Measurements from ENCODE around the gene LIN37.

The LIN37 gene

DNA sequence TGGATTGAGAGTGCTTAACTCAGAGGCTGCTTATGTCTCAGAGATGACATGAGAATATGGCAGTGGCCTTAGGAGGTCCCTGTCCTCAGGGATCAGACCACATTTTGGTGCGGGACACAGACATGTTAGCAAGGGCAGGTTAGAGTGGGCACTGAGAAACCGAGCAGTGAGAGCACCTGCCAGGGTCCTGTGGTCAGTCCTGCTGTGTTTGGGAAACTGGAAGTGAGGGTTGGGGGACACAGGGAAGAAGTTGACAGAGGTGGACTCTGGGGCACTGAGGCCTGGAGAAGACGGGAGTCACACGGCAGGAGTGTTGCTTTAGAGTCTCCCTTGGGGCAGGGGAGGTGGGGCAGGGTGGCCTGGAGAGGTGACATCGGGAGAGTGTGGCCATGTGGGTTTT is 13.5 kb upstream of the LIN37 start:
- no peak for DNase-seq

DNA sequence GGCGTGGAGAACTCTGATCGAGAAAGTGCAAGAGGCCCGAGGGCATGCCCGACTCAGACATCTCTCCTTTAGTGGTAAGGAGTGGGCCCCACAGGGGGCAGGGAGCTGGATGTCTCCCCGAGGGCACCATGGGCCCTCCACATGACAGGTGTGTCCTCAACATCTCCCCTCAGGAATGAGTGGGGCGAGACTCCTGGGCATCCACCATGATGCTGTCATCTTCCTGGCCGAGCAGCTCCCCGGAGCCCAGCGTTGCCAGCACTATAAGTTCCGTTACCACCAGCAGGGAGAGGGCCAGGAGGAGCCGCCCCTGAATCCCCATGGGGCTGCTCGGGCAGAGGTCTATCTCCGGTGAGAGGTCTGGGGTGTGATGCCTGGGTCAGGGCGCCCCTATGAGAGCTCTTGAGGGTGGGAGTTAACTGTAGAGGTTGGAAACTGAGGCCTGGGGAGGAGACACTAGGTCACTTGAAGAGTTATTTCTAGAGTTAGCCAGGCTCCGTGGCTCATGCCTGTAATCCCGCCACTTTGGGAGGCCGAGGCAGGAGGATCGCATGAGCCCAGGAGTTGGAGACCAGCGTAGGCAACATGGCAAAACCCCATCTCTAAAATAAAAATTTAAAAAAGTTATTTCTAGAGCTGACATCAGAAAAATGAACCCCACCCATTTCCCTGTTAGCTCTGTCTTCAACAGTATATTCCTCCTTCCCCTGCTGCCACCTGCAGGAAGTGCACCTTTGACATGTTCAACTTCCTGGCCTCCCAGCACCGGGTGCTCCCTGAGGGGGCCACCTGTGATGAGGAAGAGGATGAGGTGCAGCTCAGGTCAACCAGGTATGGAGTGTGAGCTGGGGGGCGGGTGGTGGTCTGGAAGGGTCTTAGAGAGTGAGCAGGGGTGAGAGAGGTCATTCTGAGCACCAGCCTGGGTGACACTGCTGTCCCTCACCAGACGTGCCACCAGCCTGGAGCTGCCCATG is 11.2 kb upstream of the LIN37 start:
- DNase-seq = no peak

DNA sequence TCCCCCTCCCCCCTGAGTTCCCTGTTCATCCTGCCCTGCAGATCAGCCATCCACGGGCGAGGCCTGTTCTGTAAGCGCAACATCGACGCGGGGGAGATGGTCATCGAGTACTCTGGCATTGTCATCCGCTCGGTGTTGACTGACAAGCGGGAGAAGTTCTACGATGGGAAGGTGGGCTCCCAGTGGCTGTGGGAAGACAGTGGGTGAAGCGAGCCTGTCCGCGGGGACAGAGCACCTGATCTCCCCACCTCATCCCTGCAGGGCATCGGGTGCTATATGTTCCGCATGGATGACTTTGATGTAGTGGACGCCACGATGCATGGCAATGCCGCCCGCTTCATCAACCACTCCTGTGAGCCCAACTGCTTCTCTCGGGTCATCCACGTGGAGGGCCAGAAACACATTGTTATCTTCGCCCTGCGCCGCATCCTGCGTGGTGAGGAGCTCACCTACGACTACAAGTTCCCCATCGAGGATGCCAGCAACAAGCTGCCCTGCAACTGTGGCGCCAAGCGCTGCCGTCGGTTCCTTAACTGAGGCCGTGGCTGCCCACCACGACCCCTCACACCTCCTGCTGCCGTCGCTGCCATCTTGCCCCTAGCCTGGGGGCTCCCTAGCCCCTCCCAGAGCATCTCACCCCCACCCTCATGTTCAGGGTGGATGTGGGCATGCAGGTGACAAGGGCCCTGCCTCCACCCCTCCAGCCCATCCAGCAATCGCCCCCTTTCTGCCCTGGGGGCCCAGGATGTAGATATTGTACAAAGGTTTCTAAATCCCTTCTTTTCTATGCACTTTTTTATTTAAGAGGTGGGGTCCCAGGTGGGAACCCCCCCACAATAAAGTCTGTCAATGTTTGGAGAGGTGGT is 10.1 kb upstream of the LIN37 start:
- no peak for DNase-seq

DNA sequence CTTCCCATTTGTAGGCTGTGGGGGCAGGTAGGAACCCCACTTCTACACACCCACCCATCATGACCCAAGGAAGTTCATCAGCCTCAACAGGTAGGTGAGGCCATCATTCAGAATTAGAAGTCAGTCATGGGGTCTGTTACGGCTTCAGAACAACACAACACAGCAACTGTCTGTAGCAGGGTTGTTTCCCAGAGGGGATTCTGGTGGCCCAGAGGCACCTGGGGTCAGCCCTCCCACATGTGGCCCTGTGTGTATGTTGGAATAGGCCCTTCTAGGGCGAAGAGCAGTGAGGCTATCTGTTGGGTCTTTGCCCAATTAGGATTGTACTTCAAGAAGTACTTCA is 9.5 kb upstream of the LIN37 start:
- no peak for DNase-seq

DNA sequence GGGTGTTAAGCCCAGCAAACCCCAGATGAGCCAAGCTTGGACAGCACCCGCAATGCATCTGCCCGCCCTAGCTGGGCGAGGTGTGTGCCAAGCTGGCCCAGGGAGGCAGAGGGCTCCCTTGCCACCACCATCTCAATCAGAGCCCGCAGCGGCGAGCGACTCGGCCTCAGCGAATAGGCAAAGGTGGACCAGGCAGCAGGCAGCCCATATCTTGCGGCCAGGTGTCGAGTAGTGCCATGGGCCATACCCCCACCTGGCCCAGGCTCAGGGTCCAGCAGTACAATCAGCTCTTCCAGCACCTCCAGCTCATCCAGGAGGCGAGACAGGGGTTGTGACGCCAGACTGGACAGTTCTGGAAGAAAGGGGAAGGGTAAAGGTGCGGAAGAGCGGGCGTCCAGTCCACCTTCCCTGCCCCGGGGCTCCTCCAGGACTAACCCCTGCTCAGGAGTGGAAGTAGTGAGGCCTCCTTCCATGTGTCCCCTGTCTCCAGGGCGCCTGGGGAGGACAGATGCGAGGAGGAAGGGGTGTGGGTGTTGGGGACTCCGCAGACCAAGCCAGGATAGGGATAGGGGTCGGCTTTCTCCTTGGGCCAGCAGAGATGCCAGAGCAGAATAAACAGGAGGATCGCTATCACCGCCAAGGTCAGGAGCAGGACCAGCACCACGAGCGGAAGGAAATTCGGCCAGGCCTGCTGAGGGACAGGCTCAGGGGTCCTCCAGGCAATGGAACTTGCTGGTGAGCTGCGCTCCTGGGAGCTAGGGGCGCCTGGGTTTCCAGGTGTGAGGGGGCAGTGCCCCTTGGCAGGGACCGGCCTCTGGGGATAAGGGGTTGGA is 8.9 kb upstream of the LIN37 start:
- DNase-seq = no peak

DNA sequence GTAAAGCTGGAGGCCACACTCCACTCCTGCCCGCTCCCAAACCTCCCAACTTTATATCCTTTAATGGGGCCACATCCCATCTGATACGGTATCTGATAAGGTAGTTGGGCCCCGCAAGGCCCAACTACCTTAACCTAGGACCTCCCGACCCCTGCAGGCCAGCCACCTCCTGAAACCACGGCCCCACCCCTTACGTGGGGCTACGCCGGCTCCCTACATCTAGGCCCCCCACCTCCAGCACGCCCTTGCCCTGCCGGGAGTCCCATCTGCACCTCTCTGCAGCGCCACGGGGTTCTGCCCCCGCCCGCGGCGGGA is 8.3 kb upstream of the LIN37 start:
- DNase-seq = no peak

DNA sequence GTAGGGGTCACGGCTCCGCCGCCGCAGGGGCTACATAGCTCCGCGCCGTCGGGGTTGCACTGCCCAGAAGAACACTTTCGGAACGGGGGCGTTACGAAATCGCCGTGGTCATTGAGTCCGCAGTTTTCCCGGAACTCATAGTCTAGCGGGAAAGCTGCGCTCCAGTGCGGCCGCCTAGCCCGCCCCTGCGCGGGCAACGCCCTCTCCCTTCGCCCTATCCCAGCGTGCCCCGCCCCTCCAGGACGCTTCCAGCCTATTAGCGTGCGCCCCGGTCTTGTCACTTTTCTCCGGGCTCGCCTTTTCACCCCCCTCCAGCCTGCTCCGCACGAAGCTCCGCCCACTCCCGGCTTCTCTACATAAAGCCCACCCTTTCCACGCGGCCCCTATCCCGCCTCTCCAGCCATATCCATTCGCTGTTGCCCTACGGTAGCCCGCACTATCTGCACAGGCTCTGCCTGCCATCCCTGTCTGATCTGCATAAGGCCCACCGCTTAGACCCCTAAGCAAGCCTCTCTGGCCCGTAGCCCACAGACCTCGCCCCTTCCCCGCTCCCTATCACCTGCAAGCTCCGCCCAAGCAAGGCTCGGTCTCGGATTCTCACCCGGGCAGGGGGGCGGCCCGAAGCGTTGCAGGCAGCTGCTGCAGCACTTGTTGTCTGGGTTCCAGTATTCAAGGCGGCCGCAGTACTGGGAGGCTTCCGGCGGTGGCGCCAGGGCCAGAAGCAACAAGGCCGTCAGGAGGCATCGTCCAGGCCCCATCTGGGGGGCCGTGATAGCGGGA is 7.8 kb upstream of the LIN37 start:
- DNase-seq = peak; percentile 96

DNA sequence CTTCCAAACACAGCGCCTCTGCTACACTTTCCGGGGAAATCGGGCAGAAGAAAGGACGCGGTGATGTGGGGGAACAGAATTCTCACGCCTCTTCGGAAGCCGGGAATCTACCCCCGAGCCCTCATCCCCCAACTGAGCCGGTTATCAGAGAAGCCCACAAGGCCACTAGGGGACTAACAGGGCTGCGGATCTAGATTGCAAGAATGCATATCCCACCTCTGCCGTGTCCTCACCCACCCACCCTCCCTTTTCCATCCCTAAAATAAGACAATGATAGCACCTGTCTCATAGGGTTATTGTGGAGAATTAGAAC is 7.2 kb upstream of the LIN37 start:
- no peak for DNase-seq

DNA sequence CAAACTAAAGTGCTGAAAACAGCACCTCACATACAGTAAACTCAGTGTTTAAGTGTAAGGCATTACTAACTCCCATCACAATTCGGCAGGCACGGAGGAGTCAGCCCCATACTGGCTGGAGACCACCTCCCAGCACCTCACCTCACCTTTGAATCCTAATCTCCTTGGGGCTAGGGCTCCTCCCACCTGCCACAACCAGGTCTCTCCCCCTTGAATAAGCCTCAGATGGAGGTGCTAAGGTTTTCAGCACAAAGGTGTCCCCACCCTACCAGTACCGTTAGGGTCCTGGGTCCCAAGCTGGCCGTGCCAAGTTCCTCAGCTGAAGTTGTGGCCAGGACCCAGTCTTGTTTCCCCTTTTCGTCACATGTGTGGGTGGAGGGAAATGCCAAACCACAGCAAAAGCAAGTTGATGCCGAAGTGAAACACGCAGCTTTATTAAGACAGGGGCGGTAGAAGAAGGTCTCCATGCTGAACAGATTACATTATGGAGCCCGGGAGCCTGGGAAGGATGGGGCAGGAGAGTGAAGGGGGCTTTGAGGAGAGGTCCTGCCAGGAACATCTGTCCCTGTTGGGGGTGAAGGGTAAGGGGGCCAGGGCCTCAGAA is 6.2 kb upstream of the LIN37 start, which contains the start of gene IGFLR1:
Gene IGFLR1 (minus strand): TSS at position 332 of the 604 bp plus-strand sequence. CDS start 1,272 bp downstream, outside the sequence.
- DNase-seq = no peak

DNA sequence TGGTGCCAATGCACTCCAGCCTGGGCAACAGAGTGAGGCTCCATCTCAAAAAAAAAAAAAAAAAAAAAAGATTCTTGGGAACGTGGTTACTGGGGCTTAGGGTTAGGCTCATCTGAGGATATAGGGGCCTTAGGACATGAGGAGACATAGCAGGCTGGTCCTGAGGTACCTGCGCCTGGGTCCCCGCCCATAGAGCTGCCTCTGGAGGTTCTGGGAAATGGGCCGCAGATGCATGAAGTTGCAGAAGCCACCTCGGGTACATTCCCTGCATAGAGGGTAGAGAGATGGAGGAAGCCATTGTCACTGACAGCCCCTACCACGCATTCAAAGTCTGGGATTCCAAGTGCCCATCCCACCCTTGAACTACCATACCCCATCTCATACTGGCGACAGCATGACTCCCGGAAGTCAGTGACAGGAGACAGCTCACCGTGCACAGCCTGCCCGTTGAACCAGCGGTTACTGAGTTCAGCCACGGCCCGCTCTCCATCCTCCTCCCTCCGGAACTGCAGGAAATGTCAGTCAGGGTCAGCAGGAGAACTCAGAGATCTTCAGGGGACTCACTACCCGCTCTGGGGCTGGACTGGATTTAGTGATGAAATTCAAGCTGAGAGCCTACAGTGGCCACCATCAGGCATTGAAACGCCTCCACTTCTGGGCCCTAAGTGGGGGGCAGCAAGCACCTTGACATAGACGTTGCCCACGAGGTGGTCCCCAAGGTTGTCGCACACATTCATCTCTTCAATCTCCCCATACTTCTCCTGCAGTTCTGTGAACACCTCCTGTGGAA is 4.5 kb upstream of the LIN37 start:
- DNase-seq = no peak

DNA sequence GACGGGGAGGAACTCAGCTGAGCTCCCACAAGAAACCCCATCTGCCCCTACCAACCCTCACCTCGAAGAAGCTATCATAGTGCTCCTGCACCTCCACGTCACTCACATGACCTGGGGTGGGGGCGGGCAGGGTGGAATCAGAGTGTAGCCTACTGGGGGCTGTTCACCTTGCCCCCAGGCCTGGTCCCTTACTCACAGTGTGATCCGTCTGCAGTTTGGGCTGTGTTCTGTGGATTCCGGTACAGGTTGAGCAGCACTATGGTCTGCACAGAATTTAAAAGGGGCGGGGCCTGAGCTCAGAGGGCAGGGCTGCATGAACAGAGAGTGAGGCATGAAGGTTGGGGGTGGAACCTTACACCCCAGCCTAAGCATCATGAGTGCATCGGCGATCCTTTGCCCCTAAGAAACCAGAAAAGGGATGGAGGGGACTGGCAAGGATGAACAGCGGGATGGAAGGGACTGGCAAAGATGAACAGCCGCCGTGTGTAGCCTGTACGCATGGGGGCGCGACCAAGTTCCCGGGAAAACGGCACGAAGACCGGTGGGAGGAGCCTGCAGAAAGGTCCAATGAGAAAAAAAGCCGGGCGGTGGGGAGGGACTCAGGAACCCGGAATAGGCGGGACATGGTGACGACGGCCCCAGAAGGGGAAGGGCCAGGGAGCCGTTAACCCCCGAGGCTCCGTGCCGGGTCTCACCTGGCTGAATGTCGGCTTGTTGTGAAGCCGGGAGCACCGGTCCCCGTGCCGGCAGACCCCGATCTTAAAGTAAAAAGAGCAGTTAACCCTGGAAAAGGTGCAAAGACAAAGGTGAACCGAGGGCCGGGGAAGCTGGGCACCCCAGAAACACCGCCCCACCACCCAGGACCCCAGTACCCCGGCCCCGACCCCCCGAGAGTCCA is 3.7 kb upstream of the LIN37 start:
- DNase-seq = peak; percentile 96

DNA sequence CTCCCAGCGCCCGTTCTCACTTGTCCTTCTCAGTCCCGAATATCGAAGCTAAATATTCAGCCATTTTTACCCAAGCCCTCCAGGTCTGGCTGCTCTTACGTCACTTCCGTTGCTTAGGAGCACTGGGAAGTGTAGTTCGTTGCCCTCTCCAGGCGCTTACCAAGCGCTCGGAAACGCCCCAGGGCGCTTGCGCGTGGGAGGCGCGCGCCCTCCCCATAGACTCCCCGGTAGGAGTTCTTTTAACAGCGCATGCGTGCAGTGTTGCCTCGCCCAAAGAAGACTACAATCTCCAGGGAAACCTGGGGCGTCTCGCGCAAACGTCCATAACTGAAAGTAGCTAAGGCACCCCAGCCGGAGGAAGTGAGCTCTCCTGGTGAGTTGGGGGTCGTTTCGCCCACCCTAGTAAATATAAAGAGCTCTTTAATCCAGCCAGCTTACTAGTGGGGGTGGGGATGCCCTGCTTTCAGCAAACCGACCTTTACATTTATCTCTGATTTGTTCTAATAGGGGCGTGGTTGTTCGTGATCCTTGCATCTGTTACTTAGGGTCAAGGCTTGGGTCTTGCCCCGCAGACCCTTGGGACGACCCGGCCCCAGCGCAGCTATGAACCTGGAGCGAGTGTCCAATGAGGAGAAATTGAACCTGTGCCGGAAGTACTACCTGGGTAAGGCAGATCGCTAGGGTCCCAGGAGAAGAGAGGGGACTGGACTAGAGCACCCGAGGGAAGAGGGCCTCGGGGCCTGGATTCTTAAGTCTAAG is 2.9 kb upstream of the LIN37 start, which contains the start of the genes PSENEN and U2AF1L4:
Gene PSENEN (plus strand): TSS at position 324 of the 759 bp plus-strand sequence. CDS start 280 bp downstream, at position 604.
Gene U2AF1L4 (minus strand): TSS at position 91 of the 759 bp plus-strand sequence. CDS start 27 bp downstream, at position 64.
- DNase-seq = peak; percentile 99

DNA sequence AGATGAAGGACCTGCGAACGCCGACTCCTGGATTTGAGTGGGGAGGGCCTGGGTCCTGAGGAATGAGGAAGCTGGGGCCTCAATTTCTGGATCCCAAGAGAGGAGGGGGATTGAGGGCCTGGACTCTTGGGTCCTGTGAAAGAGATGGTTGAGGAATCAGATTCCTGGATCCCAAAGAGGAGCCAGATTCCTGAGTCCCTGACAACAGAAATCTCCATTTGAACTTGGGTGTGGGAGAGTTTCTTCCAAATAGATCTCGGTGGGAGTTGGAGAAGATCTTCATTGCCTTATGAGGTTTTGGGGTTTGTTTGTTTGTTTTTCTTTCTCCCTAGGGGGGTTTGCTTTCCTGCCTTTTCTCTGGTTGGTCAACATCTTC is 2.3 kb upstream of the LIN37 start:
- no peak for DNase-seq

DNA sequence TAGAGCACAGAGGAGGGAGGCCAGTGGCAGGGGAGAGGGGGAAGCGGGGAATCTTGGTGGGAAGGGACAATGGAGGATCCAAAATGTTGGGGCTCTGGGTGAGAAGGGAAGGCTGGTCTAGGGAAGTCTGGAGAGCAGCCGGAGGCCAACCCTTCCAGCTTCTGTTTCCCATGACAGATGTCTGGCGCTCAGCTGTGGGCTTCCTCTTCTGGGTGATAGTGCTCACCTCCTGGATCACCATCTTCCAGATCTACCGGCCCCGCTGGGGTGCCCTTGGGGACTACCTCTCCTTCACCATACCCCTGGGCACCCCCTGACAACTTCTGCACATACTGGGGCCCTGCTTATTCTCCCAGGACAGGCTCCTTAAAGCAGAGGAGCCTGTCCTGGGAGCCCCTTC is 1.8 kb upstream of the LIN37 start:
- DNase-seq = no peak

DNA sequence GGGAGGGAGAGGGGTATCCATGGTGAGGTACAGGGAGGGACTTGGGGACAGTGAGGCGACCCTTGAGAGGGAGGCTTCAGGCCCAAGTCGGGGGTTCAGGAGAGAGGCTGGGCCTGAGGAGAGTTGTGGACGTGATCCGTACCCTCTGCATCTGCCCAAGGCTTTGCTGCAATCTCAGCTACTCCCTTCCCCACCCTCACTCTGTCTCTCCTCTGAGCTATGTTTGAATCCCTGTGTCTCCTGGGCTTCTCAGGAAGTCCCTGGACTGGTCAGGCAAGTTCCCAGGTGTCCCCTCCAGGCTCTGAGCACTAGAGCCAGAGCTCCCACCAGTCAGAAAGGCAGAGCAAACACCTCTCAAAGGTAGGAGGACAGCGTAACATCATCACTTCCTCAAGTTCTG is 1.8 kb downstream of the LIN37 start:
- no peak for DNase-seq

DNA sequence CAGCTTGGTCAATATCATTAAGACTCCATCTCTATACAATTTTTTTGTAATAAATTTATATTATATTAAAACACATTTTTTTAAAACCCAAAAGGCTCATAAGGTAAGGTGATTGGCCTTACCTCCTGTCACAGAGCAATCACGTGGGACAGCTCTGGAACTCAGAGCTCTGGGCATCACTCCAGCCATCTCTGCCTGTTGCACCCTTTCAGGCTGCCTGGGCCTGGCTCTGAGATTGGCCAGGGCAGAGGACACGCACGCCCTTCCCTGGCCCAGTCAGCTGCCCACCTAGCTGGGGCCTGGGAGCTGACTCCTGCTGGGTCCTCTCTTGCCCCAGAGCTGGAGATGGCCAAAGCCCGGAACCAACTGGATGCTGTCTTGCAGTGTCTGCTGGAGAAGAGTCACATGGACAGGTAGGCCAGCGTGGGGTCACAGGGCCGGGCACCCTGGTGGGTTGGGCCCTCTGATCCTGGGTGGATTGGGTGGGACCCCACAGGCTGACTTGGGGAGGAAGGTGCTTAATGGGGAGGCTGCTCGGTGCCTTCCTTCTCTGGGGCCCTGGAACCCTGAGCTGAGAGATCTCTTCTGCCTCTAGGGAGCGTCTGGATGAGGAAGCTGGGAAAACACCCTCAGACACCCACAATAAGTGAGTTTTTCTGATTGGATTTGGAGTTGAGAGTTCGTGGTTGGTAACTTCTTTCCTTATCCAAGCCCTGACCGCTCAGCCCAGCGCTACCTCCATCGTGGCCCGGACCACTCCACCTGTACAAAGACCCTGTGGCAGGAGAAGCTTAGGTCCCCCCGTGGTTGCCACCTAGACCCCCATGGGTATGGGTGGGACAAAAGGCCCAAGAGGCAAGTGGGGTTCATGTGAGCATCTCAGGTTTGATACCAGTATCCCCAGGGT is 3.7 kb downstream of the LIN37 start:
- DNase-seq = no peak

DNA sequence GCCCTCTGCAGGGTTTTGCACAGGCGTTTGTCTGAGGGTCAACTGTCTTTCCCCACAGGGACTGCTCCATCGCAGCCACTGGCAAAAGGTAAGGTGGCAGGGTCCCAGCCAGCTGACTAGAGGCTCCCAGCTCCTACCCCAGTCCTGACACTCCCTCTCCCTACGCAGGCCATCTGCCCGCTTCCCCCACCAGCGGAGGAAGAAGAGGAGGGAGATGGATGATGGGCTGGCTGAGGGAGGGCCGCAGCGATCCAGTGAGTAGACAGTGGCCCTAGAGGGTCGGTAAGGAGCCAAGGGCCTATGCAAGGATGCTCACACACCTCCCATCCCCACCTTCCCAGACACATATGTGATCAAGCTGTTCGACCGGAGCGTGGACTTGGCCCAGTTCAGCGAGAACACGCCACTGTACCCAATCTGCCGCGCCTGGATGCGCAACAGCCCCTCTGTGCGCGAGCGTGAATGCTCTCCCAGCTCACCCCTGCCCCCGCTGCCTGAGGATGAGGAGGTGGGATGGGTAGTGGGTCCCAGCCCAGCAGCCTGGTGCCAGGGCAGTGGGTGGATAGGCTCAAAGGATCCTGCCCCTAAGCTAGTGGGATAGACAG is 4.5 kb downstream of the LIN37 start:
- DNase-seq = no peak
